Esophagus squamous epithelium (tissue), 5 donors: Measurements from ENCODE around the gene EMCN. TPM values are rescaled to one million over a fixed set of nuclear protein-coding genes. Genes with fewer than 3 reads are reported as not detected.

Source experiments
- DNase-seq: peaks from one replicate; lab custom pipeline; 2025; lab: John Stamatoyannopoulos, UW
- H3K27ac ChIP-seq, 4 donors: fragments of 200-600 bp; sonication (generic); one replicate each; pipeline ENCODE4 v1.5.1; 2016 to 2019; ENCODE audit warnings: mild to moderate bottlenecking in 1 of 4
- H3K27me3 ChIP-seq, 4 donors: fragments of 200-600 bp; sonication (generic); 1 replicate in 3 of 4; 2 replicates in 1 of 4; pipeline versions ENCODE4 v1.5.1 to v1.6.0; 2017 to 2021; ENCODE audit warnings: antibody characterized with exemption in 1 of 4
- H3K36me3 ChIP-seq, 3 donors: fragments of 200-600 bp; sonication (generic); one replicate each; pipeline ENCODE4 v1.5.1; 2016 to 2019
- H3K4me1 ChIP-seq, 3 donors: fragments of 200-600 bp; sonication (generic); one replicate each; pipeline ENCODE4 v1.5.1; 2017 to 2019
- H3K4me3 ChIP-seq, 4 donors: fragments of 200-600 bp; sonication (generic); 1 replicate in 3 of 4; 2 replicates in 1 of 4; pipeline ENCODE4 v1.5.1; 2016 to 2019; ENCODE audit warnings: mild to moderate bottlenecking in 2 of 4, moderate library complexity in 1 of 4
- H3K9me3 ChIP-seq, 3 donors: fragments of 200-600 bp; sonication (generic); one replicate each; pipeline ENCODE4 v1.5.1; 2016 to 2019
- CTCF ChIP-seq, 6 experiments: fragments of 450-650 bp in 4 of 6; fragments of 200-600 bp in 2 of 6; sonication (generic) in 2 of 6; IDR thresholded peaks; one replicate each; pipeline ENCODE4 v1.5.1; 2016 to 2019; ENCODE audit warnings: antibody characterized with exemption in 6 of 6, mild to moderate bottlenecking in 4 of 6, moderate library complexity in 4 of 6
- POLR2A ChIP-seq, 4 donors: fragments of 450-650 bp; IDR thresholded peaks; one replicate each; pipeline ENCODE4 v1.6.1; 2017; ENCODE audit warnings: antibody characterized with exemption in 4 of 4, mild to moderate bottlenecking in 4 of 4, moderate library complexity in 3 of 4
- WGBS, 2 donors: methylation state at CpG; one replicate each; pipeline ENCODE4 v1.1.5; 2018; 5-methylcytosine and 5-hydroxymethylcytosine counted together
- intact Hi-C: fragments of 100-400 bp; cut with DNase I; formaldehyde crosslinking; loops from one replicate; pipeline ENCODE4 v1.15.0; 2022
- total RNA-seq, 4 donors: library from RNA; depleted of rRNA; stranded (reverse); fragments of >200 nt; gene quantifications; one replicate each; pipeline ENCODE4 v1.1.0, GENCODE V29; 2016
- donor health status: DM: yes; HTN: yes; CAD: no.

Gene EMCN
- total RNA-seq, 4 donors from 2014 or later, result 0.64 to 13.7 (median 7.8) TPM

- WGBS, 2 donors, result 43 to 77% methylated on average over 1 of the region's 1 CpG
- Histone ChIP-seq H3K9me3 (no peaks in the 10 kb centered on the region), H3K4me1 (peaks cover 0 to 14% (median 0%) of the 10 kb centered on the region in 3 donors), H3K27ac (no peak overlapping the region), H3K36me3 (no peaks in the 10 kb centered on the region), H3K27me3 (no peaks in the 10 kb centered on the region), H3K4me3 (no peak overlapping the region)
- TF ChIP-seq CTCF (IDR thresholded peaks at IDR 0.05) (no peak), POLR2A (IDR thresholded peaks at IDR 0.05) (no peak)
- DNase-seq, result no peak
- intact Hi-C loops, result no loop called here
Measured at GRCh38 chr4:100431416-100431815, 86.4 kb downstream of the EMCN start.

DNA sequence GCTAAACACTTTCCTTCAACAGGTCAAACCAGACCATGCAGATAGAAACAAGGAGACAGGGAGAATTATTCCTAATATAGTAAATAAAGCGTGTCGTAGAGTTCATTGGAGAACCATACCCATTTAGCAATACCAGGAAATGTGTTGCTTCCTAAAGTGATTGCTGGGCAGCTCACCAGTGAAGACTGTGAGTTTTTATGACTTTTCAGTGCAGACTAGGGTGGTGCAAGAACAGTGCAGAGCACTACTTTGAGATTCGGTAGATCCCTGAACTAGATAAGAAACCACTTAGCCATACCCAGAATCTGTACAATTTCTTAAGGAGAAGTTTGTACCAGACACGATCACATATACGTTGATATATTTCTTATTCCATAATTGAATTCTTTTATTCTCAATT is 87.4 kb downstream of the EMCN start:
- H3K27ac ChIP-seq, result no peak overlapping the region
- no peaks in the 10 kb centered on the region for H3K27me3 ChIP-seq
- intact Hi-C loops, result no loop called here
- no peaks in the 10 kb centered on the region for H3K9me3 ChIP-seq
- H3K4me1 ChIP-seq, result peaks cover 0 to 14% (median 0%) of the 10 kb centered on the region in 3 donors
- no peak for DNase-seq
- no peaks in the 10 kb centered on the region for H3K36me3 ChIP-seq
- no peak for TF ChIP-seq CTCF (IDR thresholded peaks at IDR 0.05)
- no peak for TF ChIP-seq POLR2A (IDR thresholded peaks at IDR 0.05)
- 65 to 81% methylated on average over 5 of the region's 5 CpGs for WGBS, 2 donors
- H3K4me3 ChIP-seq, result no peak overlapping the region

DNA sequence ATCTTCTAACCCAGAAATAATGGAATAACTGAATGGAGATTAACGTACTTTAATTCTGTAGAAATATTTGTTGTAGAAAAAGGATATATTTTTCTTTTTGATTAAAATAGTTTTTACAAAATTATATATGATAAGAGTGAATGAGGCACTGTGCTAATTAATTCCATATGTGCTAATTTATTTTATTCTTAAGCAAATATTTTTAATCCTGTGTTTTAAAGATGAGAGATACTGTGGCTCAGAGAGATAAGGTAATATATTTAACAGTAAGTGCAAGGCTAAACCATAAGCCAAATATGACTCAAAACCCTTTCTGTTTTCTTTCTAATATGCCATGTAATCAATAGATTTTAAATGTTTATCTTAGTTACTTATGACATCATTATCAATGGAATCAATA is 88.2 kb downstream of the EMCN start:
- Histone ChIP-seq H3K9me3 (no peaks in the 10 kb centered on the region), H3K27me3 (no peaks in the 10 kb centered on the region), H3K27ac (no peak overlapping the region), H3K4me1 (peaks cover 0 to 14% (median 0%) of the 10 kb centered on the region in 3 donors), H3K4me3 (no peak overlapping the region), H3K36me3 (no peaks in the 10 kb centered on the region)
- TF ChIP-seq POLR2A (IDR thresholded peaks at IDR 0.05) (no peak), CTCF (IDR thresholded peaks at IDR 0.05) (no peak)
- WGBS, 2 donors, result 88 to 93% methylated on average over 1 of the region's 1 CpG
- intact Hi-C loops, result no loop called here
- DNase-seq, result no peak

GRCh38 chr4:100428051-100428450 is 89.8 kb downstream of the EMCN start:
- TF ChIP-seq CTCF (IDR thresholded peaks at IDR 0.05), result no peak
- TF ChIP-seq POLR2A (IDR thresholded peaks at IDR 0.05), result no peak
- Histone ChIP-seq H3K27ac (peak overlapping the region in 1 of 4 donors; percentile 18), H3K27me3 (no peaks in the 10 kb centered on the region), H3K9me3 (no peaks in the 10 kb centered on the region), H3K4me1 (peaks cover 0 to 14% (median 0%) of the 10 kb centered on the region in 3 donors), H3K4me3 (no peak overlapping the region), H3K36me3 (no peaks in the 10 kb centered on the region)
- 51 to 73% methylated on average over 2 of the region's 2 CpGs for WGBS, 2 donors
- no peak for DNase-seq
- intact Hi-C loops, result no loop called here

DNA sequence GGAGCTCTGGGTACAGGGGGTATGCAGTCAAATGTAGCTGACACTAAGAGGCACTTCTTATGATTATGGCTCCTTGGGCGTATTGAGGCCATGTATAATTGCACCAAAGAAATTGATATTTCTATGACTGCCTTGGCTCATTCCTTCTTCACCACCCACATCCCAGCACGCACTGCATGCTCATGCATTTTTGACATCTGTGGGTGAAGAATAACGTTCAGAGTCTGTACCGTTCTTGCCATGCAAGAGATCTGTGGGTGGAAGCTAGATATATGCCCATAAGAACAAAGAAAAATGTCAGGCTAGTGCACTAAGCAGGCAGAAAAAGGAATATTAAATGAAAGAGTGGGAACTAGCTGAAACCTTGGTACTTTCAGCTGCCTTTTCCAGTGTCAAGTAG is 93.4 kb downstream of the EMCN start:
- H3K9me3 ChIP-seq, result no peaks in the 10 kb centered on the region
- no peak overlapping the region for H3K4me3 ChIP-seq
- intact Hi-C loops, result no loop called here
- H3K27me3 ChIP-seq, result no peaks in the 10 kb centered on the region
- DNase-seq, result no peak
- no peaks in the 10 kb centered on the region for H3K36me3 ChIP-seq
- H3K27ac ChIP-seq, result no peak overlapping the region
- TF ChIP-seq POLR2A (IDR thresholded peaks at IDR 0.05) (no peak), CTCF (IDR thresholded peaks at IDR 0.05) (no peak)
- WGBS, 2 donors, result 82 to 87% methylated on average over 4 of the region's 4 CpGs
- H3K4me1 ChIP-seq, result peaks cover 0 to 14% (median 0%) of the 10 kb centered on the region in 3 donors
